Measurements from ENCODE around the gene USP36. TPM values are rescaled to one million over a fixed set of nuclear protein-coding genes. Genes with fewer than 3 reads are reported as not detected.
A peak's percentile ranks its signal among the peaks of the same experiment; 100 is the strongest.
"Not testable (repeated sequence)": the region's sequence is repeated elsewhere in the genome, so short reads cannot be mapped to it uniquely, and the experiment has no call there.

USP36 gene
- total RNA-seq (2022), result 103 and 108 TPM in 2 replicates
- Bru-seq, nascent RNA, result percentile 87 among the genes with signal in this experiment
- percentile 91 among the genes with signal in this experiment for BruChase-seq, experiment 1, labeled RNA remaining after a 2-hour chase
- BruChase-seq, experiment 2, labeled RNA remaining after a 6-hour chase, result percentile 91 among the genes with signal in this experiment
- long read RNA-seq, partial matches to known transcripts, result 13 of 47 reads
- long read RNA-seq, other reads (novel, unspliced or antisense), result 32 of 47 reads

DNA sequence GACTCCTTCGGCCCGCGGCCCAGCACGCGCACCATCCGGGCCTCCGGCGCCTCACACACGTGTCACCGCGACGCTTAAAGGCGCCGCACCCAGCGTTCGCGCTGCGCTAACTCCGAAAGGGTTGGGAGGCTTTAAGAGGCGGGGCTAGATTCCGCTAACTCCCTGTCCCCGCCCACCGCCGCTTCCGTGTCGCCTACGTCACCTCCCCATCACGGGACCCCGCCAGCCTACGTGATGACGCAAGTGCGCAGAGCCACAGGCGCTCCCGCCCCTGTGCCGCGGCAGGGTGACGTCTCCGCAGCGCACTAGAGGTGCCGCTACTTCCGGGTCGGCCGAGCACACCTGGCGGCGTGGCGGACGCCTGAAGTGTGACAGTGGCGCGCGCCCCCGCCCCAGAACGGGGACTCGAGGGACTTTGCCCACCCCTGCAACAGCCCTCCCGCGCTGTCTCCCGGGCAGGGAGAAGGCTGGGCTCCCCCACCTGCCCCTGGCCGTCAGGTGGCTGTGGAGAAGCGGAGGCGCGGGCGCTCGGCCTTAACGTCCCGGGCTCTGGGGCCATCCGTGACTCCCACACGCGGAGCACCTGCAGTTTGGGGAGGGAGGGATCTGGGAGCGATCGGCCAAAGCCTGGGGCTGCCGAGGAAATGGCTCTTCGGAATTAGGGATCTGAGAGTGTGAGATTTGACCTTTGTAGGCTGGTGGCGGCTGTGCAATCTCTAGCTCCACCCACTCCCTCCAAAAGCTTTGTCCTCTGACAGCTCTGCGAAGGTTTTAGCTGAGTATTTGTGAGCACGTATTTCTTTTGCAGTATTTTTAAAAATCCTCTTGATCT lies at the start of gene USP36:
USP36 (minus strand) TSS at position 35 of the 832 bp plus-strand sequence. CDS start 4,451 bp downstream, outside the sequence.
- TF ChIP-seq, protein P1, sequence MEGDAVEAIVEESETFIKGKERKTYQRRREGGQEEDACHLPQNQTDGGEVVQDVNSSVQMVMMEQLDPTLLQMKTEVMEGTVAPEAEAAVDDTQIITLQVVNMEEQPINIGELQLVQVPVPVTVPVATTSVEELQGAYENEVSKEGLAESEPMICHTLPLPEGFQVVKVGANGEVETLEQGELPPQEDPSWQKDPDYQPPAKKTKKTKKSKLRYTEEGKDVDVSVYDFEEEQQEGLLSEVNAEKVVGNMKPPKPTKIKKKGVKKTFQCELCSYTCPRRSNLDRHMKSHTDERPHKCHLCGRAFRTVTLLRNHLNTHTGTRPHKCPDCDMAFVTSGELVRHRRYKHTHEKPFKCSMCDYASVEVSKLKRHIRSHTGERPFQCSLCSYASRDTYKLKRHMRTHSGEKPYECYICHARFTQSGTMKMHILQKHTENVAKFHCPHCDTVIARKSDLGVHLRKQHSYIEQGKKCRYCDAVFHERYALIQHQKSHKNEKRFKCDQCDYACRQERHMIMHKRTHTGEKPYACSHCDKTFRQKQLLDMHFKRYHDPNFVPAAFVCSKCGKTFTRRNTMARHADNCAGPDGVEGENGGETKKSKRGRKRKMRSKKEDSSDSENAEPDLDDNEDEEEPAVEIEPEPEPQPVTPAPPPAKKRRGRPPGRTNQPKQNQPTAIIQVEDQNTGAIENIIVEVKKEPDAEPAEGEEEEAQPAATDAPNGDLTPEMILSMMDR (IDR thresholded peaks at IDR 0.05; ENCODE audit: insufficient read depth in 1 of 2, low read depth in 1 of 2, low read length in 1 of 2, severe bottlenecking in 1 of 2, unreplicated experiment in 1 of 2), result peak in 1 of 2 experiments; percentile 13
- H3K9me3 ChIP-seq, result no peaks in the 10 kb centered on the region
- H3K4me1 ChIP-seq, result peaks cover 28% of the 10 kb centered on the region
- Mint-ChIP-seq H3K9me3 (ENCODE audit: unreplicated experiment) (no peaks in the 10 kb centered on the region), H3K27ac (ENCODE audit: unreplicated experiment) (peak within 1 kb of the TSS; percentile 83), H3K36me3 (ENCODE audit: insufficient read depth, unreplicated experiment) (peaks cover 45% of the 10 kb centered on the region), H3K27me3 (ENCODE audit: insufficient read depth, unreplicated experiment) (no peaks in the 10 kb centered on the region), H3K4me3 (ENCODE audit: unreplicated experiment) (peak within 1 kb of the TSS; percentile 87), H3K4me1 (ENCODE audit: low read depth, unreplicated experiment) (peaks cover 16% of the 10 kb centered on the region)
- peaks cover 3% of the 10 kb centered on the region for H3K36me3 ChIP-seq (ENCODE audit: control insufficient read depth, insufficient read depth, low read length)
- CTCF ChIA-PET, result interaction anchor here (0.6 to 0.9 kb wide), 4 partner anchors 10 to 185 kb away, joined by 3 to 7 read pairs (median 4); no protein-coding TSS in a partner anchor
- POLR2A ChIA-PET, result interaction anchor here (0.6 to 1.0 kb wide), 9 partner anchors 12 to 329 kb away, joined by 3 to 5 read pairs (median 3); no protein-coding TSS in a partner anchor
- DNase-seq, result peak; percentile 100
- H3K4me3 ChIP-seq (ENCODE audit: low read depth, low read length), result peak within 1 kb of the TSS; percentile 66
- no peaks in the 10 kb centered on the region for H3K27me3 ChIP-seq (replicated peaks; ENCODE audit: control insufficient read depth, insufficient read depth, low read length)
- intact Hi-C loops (cut with micrococcal nuclease; ENCODE audit: unreplicated experiment), result loop anchor here (1.0 kb wide), 1 partner anchor 42 kb away; no protein-coding TSS in a partner anchor
- no TSS peak for BruUV-seq (replicated peaks)

DNA sequence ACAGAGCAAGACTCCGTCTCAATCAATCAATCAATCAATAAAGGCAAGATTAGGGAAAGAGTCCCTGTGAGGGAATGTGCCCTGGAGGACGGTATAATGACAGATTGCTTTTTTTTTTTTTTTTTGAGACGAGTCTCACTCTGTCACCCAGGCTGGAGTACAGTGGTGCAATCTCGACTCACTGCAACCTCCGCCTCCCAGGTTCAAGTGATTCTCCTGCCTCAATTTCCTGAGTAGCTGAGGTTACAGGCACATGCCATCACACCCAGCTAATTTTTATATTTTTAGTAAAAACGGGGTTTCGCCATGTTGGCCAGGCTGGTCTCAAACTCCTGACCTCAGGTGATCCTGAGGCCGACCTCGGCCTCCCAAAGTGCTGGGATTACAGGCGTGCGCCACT lies 49.5 kb upstream of the USP36 start:
- H3K4me3 Mint-ChIP-seq (ENCODE audit: unreplicated experiment); CTCF ChIA-PET: not testable (repeated sequence)

DNA sequence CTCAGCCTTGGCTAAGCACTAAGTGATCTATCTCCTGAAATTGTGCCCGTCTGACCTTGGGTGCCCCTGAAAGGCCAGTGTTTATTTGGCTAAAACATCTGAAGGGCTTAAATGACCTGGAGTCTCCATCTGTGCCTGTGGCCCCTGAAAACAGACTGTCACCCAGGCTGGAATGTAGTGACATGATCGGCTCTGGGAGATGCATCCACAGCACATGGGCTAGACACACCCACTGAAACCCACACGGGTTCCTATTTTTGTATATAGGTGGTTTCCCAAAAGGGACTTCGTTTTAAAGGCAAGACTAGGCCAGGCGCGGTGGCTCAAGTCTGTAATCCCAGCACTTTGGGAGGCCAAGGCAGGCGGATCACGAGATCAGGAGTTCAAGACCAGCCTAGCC lies 48.9 kb upstream of the USP36 start:
- no peak overlapping the region for H3K27ac Mint-ChIP-seq (ENCODE audit: unreplicated experiment)
- CTCF ChIA-PET, result no interaction called here
- Histone ChIP-seq H3K27me3 (replicated peaks; ENCODE audit: control insufficient read depth, insufficient read depth, low read length) (no peaks in the 10 kb centered on the region), H3K4me1 (peaks cover 12% of the 10 kb centered on the region), H3K4me3 (ENCODE audit: low read depth, low read length) (no peak overlapping the region), H3K9me3 (no peaks in the 10 kb centered on the region), H3K36me3 (ENCODE audit: control insufficient read depth, insufficient read depth, low read length) (no peaks in the 10 kb centered on the region)
- TF ChIP-seq, protein P1 (IDR thresholded peaks at IDR 0.05; ENCODE audit: insufficient read depth in 1 of 2, low read depth in 1 of 2, low read length in 1 of 2, severe bottlenecking in 1 of 2, unreplicated experiment in 1 of 2), result no peak
- DNase-seq, result no peak
- POLR2A ChIA-PET, result no interaction called here
- intact Hi-C loops (cut with micrococcal nuclease; ENCODE audit: unreplicated experiment), result no loop called here
- no peaks in the 10 kb centered on the region for H3K27me3 Mint-ChIP-seq (ENCODE audit: insufficient read depth, unreplicated experiment)
- peaks cover 43% of the 10 kb centered on the region for H3K36me3 Mint-ChIP-seq (ENCODE audit: insufficient read depth, unreplicated experiment)
- BruUV-seq (replicated peaks), result no TSS peak
- peaks cover 11% of the 10 kb centered on the region for H3K4me1 Mint-ChIP-seq (ENCODE audit: low read depth, unreplicated experiment)
- no peak overlapping the region for H3K4me3 Mint-ChIP-seq (ENCODE audit: unreplicated experiment)
- H3K9me3 Mint-ChIP-seq (ENCODE audit: unreplicated experiment), result no peaks in the 10 kb centered on the region

More for the DNA sequence above, 49.5 kb upstream of the USP36 start:
- POLR2A ChIA-PET; H3K9me3 Mint-ChIP-seq (ENCODE audit: unreplicated experiment); H3K4me1 ChIP-seq; H3K27me3 Mint-ChIP-seq (ENCODE audit: insufficient read depth, unreplicated experiment); H3K4me3 ChIP-seq (ENCODE audit: low read depth, low read length); DNase-seq; intact Hi-C loops (cut with micrococcal nuclease; ENCODE audit: unreplicated experiment); H3K27me3 ChIP-seq (replicated peaks; ENCODE audit: control insufficient read depth, insufficient read depth, low read length); H3K27ac Mint-ChIP-seq (ENCODE audit: unreplicated experiment); BruUV-seq (replicated peaks); H3K9me3 ChIP-seq; H3K36me3 ChIP-seq (ENCODE audit: control insufficient read depth, insufficient read depth, low read length); H3K4me1 Mint-ChIP-seq (ENCODE audit: low read depth, unreplicated experiment): not testable (repeated sequence)
- H3K36me3 Mint-ChIP-seq (ENCODE audit: insufficient read depth, unreplicated experiment), result peaks cover 39% of the 10 kb centered on the region
